Calu3 (cell line): ENCODE results near the gene ABCB8. TPM values are rescaled to one million over a fixed set of nuclear protein-coding genes. Genes with fewer than 3 reads are reported as not detected.

Experiments
- BruUV-seq: library from RNA; stranded (reverse); fragments of 400-500 nt; replicated peaks from 2 replicates; lab custom pipeline; 2021; lab: Mats Ljungman, UMichigan
- CTCF ChIA-PET: fragments of 300-600 bp; sonication (Branson Sonifier 250); formaldehyde crosslinking; loops from one replicate; lab custom pipeline; 2022; ENCODE audit warnings: antibody characterized with exemption; lab: Charles Lee
- DNase-seq: peaks from one replicate; pipeline ENCODE4 v3.0.0; 2022
- H3K27ac Mint-ChIP-seq: one replicate; pipeline ENCODE4 v1.8.0; 2022; ENCODE audit warnings: mixed read lengths; ENCODE audit not compliant: unreplicated experiment
- H3K27me3 Mint-ChIP-seq: one replicate; pipeline ENCODE4 v1.8.0; 2022; ENCODE audit warnings: mixed read lengths; ENCODE audit not compliant: unreplicated experiment
- H3K36me3 Mint-ChIP-seq: one replicate; pipeline ENCODE4 v1.8.0; 2022; ENCODE audit warnings: mild to moderate bottlenecking, moderate library complexity, mixed read lengths; ENCODE audit not compliant: insufficient read depth, unreplicated experiment
- H3K4me1 Mint-ChIP-seq: one replicate; pipeline ENCODE4 v1.8.0; 2022; ENCODE audit warnings: mild to moderate bottlenecking, low read depth, mixed read lengths; ENCODE audit not compliant: unreplicated experiment
- H3K4me3 Mint-ChIP-seq: one replicate; pipeline ENCODE4 v1.8.0; 2022; ENCODE audit warnings: mild to moderate bottlenecking, low read depth, moderate library complexity, mixed read lengths; ENCODE audit not compliant: unreplicated experiment
- H3K9me3 Mint-ChIP-seq: one replicate; pipeline ENCODE4 v1.8.0; 2022; ENCODE audit warnings: low read depth, mixed read lengths; ENCODE audit not compliant: unreplicated experiment
- CTCF ChIP-seq: fragments of 200-600 bp; IDR thresholded peaks from one replicate; pipeline ENCODE4 v1.8.0; 2022; ENCODE audit warnings: antibody characterized with exemption; ENCODE audit not compliant: unreplicated experiment
- intact Hi-C: fragments of 100-400 bp; cut with micrococcal nuclease; formaldehyde crosslinking; loops from one replicate; pipeline ENCODE4 v1.10.0; 2022; ENCODE audit not compliant: unreplicated experiment
- total RNA-seq: library from RNA; stranded (reverse); gene quantifications from 2 replicates; pipeline ENCODE4 v1.2.3, GENCODE V29; 2022

Gene ABCB8
- total RNA-seq, 1 experiment from 2014 or later = 40.2 TPM

- Mint-ChIP-seq H3K4me3 (no peak overlapping the region), H3K9me3 (no peaks in the 10 kb centered on the region), H3K27me3 (no peaks in the 10 kb centered on the region), H3K4me1 (no peaks in the 10 kb centered on the region), H3K36me3 (peaks cover 70% of the 10 kb centered on the region), H3K27ac (no peak overlapping the region)
- no TSS peak for BruUV-seq
- DNase-seq = no peak
- intact Hi-C loops = no loop called here
- no peak for TF ChIP-seq CTCF
- CTCF ChIA-PET = interaction anchor here (0.5 kb wide), 1 partner anchor 953 kb away, joined by 3 read pairs; no protein-coding TSS in a partner anchor
Measured at GRCh38 chr7:151068069-151068773, 40.0 kb downstream of the ABCB8 start.

DNA sequence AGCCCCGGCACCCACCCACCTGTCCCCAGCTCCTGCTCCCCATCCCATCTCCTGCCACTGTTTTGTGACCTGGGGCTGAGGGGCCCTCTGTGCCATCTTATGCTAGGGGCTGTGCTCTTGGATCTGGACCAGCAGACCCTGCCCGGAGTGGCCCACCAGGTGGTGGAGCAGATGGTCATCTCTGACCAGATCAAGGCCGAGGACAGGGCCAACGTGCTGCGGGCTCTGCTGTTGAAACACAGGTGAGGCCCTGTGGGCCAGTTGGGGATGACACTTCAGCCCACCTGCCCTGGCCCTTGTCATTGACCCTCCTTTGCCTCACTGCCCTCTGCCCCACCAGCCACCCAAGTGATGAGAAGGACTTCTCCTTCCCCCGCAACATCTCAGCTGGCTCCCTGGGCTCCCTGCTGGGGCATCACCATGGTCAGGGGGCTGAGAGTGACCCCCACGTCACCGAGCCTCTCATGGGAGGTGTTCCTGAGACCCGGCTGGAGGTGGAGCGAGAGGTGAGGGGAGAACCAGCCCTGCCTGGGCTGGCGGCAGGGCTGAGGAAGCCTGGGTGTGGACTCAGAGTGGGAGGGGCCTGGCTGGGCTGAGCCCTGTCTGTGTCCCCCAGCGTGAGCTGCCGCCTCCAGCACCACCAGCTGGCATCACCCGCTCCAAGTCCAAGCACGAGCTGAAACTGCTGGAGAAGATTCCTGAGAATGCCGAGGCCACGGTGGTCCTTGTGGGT lies 41.8 kb downstream of the ABCB8 start:
- DNase-seq = no peak
- Mint-ChIP-seq H3K9me3 (no peaks in the 10 kb centered on the region), H3K4me3 (no peak overlapping the region), H3K4me1 (no peaks in the 10 kb centered on the region), H3K27ac (no peak overlapping the region), H3K36me3 (peaks cover 66% of the 10 kb centered on the region), H3K27me3 (no peaks in the 10 kb centered on the region)
- no peak for TF ChIP-seq CTCF
- CTCF ChIA-PET = no interaction called here
- intact Hi-C loops = no loop called here
- BruUV-seq = no TSS peak

- BruUV-seq = no TSS peak
- H3K27ac Mint-ChIP-seq = no peak overlapping the region
Measured at GRCh38 chr7:151070574-151070960, 42.3 kb downstream of the ABCB8 start.

More at GRCh38 chr7:151070574-151070960, 42.3 kb downstream of the ABCB8 start:
- TF ChIP-seq CTCF = no peak
- intact Hi-C loops = no loop called here
- Mint-ChIP-seq H3K27me3 (no peaks in the 10 kb centered on the region), H3K4me3 (no peak overlapping the region), H3K36me3 (peaks cover 65% of the 10 kb centered on the region), H3K4me1 (no peaks in the 10 kb centered on the region), H3K9me3 (no peaks in the 10 kb centered on the region)
- CTCF ChIA-PET = no interaction called here
- DNase-seq = no peak
